Astrocyte (in vitro differentiated cells and primary cell): ENCODE data around the gene SNAP47. TPM values are rescaled to one million over a fixed set of nuclear protein-coding genes. Genes with fewer than 3 reads are reported as not detected.

ENCODE experiments used
- DNase-seq: peaks from one replicate; pipeline ENCODE4 v3.0.0-alpha.2; 2010; ENCODE audit warnings: low read depth
- FAIRE-seq: peaks from 2 replicates; lab custom pipeline; 2011; peaks lifted over from hg19 to GRCh38; lab: Jason Lieb, UNC
- H2AFZ ChIP-seq: 2 replicates; pipeline ENCODE4 v1.6.0; 2012; ENCODE audit warnings: low read depth, low read length, inconsistent platforms
- H3K27ac ChIP-seq: 2 replicates; pipeline ENCODE4 v1.5.1; 2011; ENCODE audit warnings: low read depth, low read length, inconsistent platforms
- H3K27me3 ChIP-seq: 2 replicates; pipeline ENCODE4 v1.6.0; 2011; ENCODE audit warnings: low read length, inconsistent platforms; ENCODE audit not compliant: insufficient read depth
- H3K36me3 ChIP-seq: 2 replicates; pipeline ENCODE4 v1.5.1; 2011; ENCODE audit warnings: low read length, inconsistent platforms; ENCODE audit not compliant: insufficient read depth
- H3K4me1 ChIP-seq: 2 replicates; pipeline ENCODE4 v1.5.1; 2011; ENCODE audit warnings: low read length, inconsistent platforms; ENCODE audit not compliant: insufficient read depth
- H3K4me2 ChIP-seq: 2 replicates; pipeline ENCODE4 v1.6.0; 2012; ENCODE audit warnings: low read length, inconsistent platforms
- H3K4me3 ChIP-seq: 2 replicates; pipeline ENCODE4 v1.5.1; 2011; ENCODE audit warnings: low read depth, mild to moderate bottlenecking, low read length, inconsistent platforms; ENCODE audit not compliant: insufficient read depth
- H3K79me2 ChIP-seq: 2 replicates; pipeline ENCODE4 v1.6.0; 2012; ENCODE audit warnings: mild to moderate bottlenecking, low read length, inconsistent platforms; ENCODE audit not compliant: insufficient read depth
- H3K9ac ChIP-seq: 2 replicates; pipeline ENCODE4 v1.6.0; 2012; ENCODE audit warnings: mild to moderate bottlenecking, low read length, inconsistent platforms
- H3K9me3 ChIP-seq: 2 replicates; pipeline ENCODE4 v1.5.1; 2012; ENCODE audit warnings: low read depth, mild to moderate bottlenecking, low read length, inconsistent platforms; ENCODE audit not compliant: insufficient read depth
- H4K20me1 ChIP-seq: 2 replicates; pipeline ENCODE4 v1.6.0; 2012; ENCODE audit warnings: low read length, inconsistent platforms; ENCODE audit not compliant: insufficient read depth
- H3K27ac Mint-ChIP-seq: one replicate; pipeline ENCODE4 v1.8.0; 2021; ENCODE audit warnings: mild to moderate bottlenecking, mixed read lengths; ENCODE audit not compliant: unreplicated experiment
- H3K27me3 Mint-ChIP-seq: one replicate; pipeline ENCODE4 v1.8.0; 2021; ENCODE audit warnings: low read depth, mixed read lengths; ENCODE audit not compliant: unreplicated experiment
- H3K36me3 Mint-ChIP-seq: one replicate; pipeline ENCODE4 v1.8.0; 2021; ENCODE audit warnings: low read depth, mixed read lengths; ENCODE audit not compliant: unreplicated experiment
- H3K4me1 Mint-ChIP-seq: one replicate; pipeline ENCODE4 v1.8.0; 2021; ENCODE audit warnings: low read depth, mixed read lengths; ENCODE audit not compliant: unreplicated experiment
- H3K4me3 Mint-ChIP-seq: one replicate; pipeline ENCODE4 v1.8.0; 2021; ENCODE audit warnings: mild to moderate bottlenecking, moderate library complexity, mixed read lengths; ENCODE audit not compliant: unreplicated experiment
- H3K9me3 Mint-ChIP-seq: one replicate; pipeline ENCODE4 v1.8.0; 2021; ENCODE audit warnings: mild to moderate bottlenecking, mixed read lengths; ENCODE audit not compliant: unreplicated experiment
- CTCF ChIP-seq: IDR thresholded peaks from 2 replicates; pipeline ENCODE4 v1.5.1; 2011; ENCODE audit warnings: low read depth, mild to moderate bottlenecking, inconsistent platforms, low read length, moderate library complexity; ENCODE audit not compliant: insufficient read depth
- EZH2 ChIP-seq: IDR thresholded peaks from 2 replicates; pipeline ENCODE4 v1.6.1; 2012; ENCODE audit warnings: mild to moderate bottlenecking, low read length, inconsistent platforms; ENCODE audit not compliant: insufficient read depth
- total RNA-seq: library from RNA; stranded (reverse); gene quantifications from 2 replicates; pipeline ENCODE4 v1.2.1, GENCODE V29; 2021

Gene SNAP47
- total RNA-seq, 1 donor from 2014 or later, result 31.9 TPM

GRCh38 chr1:227742738-227743715, 7.8 kb downstream of the SNAP47 start:
- FAIRE-seq, result no peak

GRCh38 chr1:227744668-227745067, 9.4 kb downstream of the SNAP47 start:
- no peaks in the 10 kb centered on the region for H3K27me3 Mint-ChIP-seq
- Histone ChIP-seq H3K27me3 (no peaks in the 10 kb centered on the region), H3K9me3 (no peaks in the 10 kb centered on the region), H3K27ac (no peak overlapping the region), H2AFZ (no peak overlapping the region), H3K9ac (no peak overlapping the region), H4K20me1 (peaks cover 96% of the 10 kb centered on the region), H3K36me3 (peaks cover 3% of the 10 kb centered on the region), H3K4me2 (no peak overlapping the region), H3K4me3 (no peak overlapping the region), H3K79me2 (peaks cover 93% of the 10 kb centered on the region), H3K4me1 (no peaks in the 10 kb centered on the region)
- H3K4me1 Mint-ChIP-seq, result no peaks in the 10 kb centered on the region
- no peak overlapping the region for H3K4me3 Mint-ChIP-seq
- no peak for DNase-seq
- H3K9me3 Mint-ChIP-seq, result no peaks in the 10 kb centered on the region
- H3K36me3 Mint-ChIP-seq, result peaks cover 10% of the 10 kb centered on the region
- H3K27ac Mint-ChIP-seq, result no peak overlapping the region
- no peak for FAIRE-seq
- TF ChIP-seq EZH2, result no peak
- TF ChIP-seq CTCF, result no peak

More at GRCh38 chr1:227742738-227743715, 7.8 kb downstream of the SNAP47 start:
- Histone ChIP-seq H2AFZ (no peak overlapping the region), H3K4me3 (no peak overlapping the region), H4K20me1 (peaks cover 93% of the 10 kb centered on the region), H3K79me2 (peaks cover 93% of the 10 kb centered on the region), H3K4me2 (no peak overlapping the region), H3K9ac (no peak overlapping the region), H3K36me3 (no peaks in the 10 kb centered on the region), H3K9me3 (no peaks in the 10 kb centered on the region), H3K27me3 (no peaks in the 10 kb centered on the region), H3K4me1 (no peaks in the 10 kb centered on the region), H3K27ac (no peak overlapping the region)
- Mint-ChIP-seq H3K27me3 (no peaks in the 10 kb centered on the region), H3K27ac (no peak overlapping the region), H3K9me3 (no peaks in the 10 kb centered on the region), H3K4me3 (no peak overlapping the region), H3K36me3 (peaks cover 13% of the 10 kb centered on the region), H3K4me1 (no peaks in the 10 kb centered on the region)
- TF ChIP-seq EZH2 (no peak), CTCF (no peak)
- no peak for DNase-seq
